Fibroblast of gingiva (primary cell): ENCODE results near the gene DMRTC1B.
"Not testable (repeated sequence)": the region's sequence is repeated elsewhere in the genome, so short reads cannot be mapped to it uniquely, and the experiment has no call there.

Source experiments
- DNase-seq: peaks from one replicate; pipeline ENCODE4 v3.0.0-alpha.2; 2011; ENCODE audit warnings: low read depth

The DMRTC1B gene, protein sequence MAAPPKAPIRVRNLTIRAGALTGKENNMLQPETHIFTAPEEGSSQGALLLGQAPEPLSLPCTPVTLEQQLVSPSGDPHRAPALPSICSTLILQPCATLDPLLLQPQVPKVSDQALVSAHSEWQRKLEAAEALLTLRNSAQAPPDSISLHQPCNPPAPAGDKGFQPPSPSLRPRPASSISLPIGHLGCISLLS

DNA sequence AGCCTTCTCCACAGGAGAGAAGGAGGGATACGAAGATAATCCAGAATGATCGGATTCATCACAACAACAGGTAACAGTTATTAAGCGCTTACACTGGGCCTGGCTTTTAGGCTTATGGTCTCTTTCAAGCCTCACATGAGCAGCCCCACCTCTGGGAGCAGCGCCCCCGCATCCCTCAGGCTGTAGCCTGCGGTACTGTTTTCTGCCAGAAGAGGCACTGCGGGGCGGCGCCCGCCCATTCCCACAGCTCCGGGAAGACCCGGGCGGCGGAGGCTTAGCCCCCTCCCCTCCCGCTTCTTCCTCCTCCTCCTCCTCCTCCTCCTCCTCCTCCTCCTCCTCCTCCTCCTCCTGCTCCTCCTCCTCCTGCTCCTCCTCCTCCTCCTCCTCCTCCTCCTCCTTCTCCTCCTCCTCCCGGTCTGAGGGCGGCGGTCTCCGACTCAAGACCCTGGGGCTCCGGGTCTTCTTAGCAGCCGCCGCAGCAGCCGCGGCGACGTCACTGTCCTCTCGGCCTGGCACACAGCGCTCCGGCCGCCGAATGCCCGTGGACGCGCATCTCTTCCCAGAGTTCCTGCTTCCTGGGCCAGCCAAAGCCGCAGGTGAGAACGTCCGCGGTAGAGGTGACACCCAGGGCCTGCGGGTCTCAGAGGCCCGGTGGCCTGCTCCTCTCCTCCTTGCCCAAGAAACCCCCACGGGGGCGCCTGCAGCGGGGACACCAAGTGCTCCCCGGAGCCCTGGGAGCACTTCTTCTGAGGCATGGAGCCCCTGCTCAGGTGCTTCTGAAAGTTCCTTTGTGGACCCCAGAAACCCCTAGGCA is at the start of gene DMRTC1B:
TSS of gene DMRTC1B (plus strand) at position 238 of the 814 bp plus-strand sequence. CDS start 68,246 bp downstream, outside the sequence.
- DNase-seq = not testable (repeated sequence)

DNA sequence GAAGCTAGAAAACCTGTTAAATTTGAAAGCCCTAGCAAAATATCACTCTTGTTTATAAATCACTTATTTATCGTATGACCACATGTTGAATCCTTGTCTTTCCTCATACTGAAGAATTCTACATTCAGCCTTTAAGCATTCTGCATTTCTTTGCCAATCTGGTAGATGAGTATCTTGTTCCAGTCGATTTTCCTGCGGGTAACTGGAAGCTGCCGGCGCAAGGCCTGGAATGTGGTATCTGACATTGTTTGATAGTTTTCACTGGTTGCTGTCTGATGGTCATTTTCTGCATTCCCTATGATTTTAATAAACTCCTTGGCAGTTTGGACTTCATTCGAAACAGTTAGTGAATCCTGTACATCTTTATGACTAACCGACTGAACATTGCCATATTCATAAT is 48.8 kb upstream of the DMRTC1B start:
- DNase-seq = no peak

DNA sequence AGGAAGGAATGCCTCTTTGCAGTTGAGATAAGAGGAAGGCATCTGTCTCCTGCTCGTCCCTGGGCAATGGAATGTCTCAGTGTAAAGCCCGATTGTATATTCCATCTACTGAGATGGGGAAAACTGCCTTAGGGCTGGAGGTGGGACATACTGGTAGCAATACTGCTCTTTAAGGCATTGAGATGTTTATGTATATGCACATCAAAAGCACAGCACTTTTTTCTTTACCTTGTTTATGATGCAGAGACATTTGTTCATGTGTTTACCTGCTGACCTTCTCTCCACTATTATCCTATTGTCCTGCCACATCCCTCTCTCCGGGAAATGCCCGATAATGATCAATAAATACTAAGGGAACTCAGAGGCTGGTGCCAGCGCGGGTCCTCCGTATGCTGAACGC is 43.1 kb upstream of the DMRTC1B start:
- not testable (repeated sequence) for DNase-seq

DNA sequence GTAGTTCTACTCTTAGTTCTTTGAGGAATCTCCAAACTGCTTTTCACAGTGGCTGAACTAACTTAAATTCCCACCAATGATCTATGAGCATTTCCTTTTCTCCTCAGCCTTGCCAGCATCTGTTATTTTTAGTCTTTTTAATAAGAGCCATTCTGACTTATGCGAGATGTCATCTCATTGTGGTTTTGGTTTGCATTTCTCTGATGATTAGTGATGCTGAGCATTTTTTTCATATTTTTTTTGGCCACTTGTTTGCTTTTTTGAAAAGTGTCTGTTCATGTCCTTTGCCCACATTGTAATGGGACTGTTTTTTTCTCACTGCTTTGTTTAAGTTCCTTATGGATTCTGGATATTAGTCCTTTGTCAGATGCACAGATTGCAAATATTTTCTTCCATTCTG is 41.1 kb upstream of the DMRTC1B start:
- peak; percentile 26 for DNase-seq

DNA sequence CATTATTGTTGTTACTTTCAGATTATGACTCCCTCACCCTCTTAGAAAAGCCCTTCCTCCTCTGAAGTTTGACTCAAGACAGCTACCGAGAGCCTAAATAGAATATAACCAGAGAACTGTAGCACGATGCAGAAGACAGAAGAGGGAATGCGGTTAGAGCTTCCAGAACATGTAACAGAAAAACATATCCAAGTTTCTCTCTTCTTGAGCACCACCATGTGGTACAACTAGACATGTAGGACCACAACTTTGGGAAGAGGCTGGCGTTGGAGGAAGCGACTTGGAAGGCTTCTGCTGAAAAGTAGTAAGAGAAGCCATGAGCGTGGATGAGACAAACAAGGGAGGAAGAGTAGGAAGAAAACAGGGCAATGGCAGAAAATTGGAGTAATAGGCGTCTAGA is 31.1 kb upstream of the DMRTC1B start:
- not testable (repeated sequence) for DNase-seq

DNA sequence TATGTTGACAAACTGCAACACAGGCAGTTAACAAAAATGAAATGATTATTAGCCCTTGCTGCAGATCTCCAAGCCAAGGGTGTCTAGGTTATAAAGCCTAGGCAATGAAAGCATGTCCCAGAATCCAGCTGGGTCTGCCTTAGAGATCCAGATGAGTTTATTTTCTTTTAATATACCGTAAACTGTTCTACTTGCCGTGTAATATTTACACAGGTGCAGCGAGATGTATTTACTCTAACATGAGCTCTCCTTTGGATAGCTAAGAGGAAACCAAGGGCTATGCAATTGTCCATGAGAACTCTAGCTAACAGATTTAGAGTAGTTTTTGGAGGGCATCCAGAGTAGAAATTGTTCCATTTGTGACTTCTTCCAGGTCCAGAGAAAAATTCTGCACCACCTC is 28.1 kb upstream of the DMRTC1B start:
- DNase-seq = not testable (repeated sequence)

DNA sequence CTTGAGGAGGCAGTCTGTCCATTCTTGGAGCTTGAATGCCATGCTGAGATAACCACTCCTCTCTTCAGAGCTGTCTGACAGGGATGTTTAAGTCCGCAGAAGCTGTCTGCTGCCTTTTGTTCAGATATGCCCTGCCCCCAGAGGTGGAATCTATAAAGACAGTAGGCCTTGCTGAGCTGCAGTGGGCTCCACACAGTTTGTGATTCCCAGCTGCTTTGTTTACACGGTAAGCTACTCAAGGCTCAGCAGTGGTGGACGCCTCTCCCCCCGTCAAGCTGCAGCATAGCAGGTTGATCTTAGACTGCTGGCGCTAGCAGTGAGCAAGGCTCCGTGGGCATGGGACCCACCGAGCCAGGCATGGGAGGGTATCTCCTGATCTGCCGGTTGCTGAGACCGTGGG is 16.2 kb upstream of the DMRTC1B start:
- not testable (repeated sequence) for DNase-seq

DNA sequence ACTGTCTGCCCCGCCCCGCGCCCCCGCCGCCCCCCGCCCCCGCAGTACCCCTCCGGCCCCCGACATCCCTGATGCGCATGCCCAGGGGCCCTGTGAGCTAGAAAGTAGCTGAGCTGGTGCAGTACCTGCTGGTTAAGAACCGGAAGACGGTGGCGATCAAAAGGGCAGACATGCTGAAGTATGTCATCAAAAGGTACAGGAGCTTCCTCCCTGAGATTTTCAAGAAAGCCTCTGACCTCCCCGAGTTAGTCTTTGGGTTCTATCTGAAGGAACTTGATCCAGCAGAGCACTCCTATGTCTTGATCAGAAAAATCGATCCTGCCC is 739 bp downstream of the DMRTC1B start:
- DNase-seq = not testable (repeated sequence)

DNA sequence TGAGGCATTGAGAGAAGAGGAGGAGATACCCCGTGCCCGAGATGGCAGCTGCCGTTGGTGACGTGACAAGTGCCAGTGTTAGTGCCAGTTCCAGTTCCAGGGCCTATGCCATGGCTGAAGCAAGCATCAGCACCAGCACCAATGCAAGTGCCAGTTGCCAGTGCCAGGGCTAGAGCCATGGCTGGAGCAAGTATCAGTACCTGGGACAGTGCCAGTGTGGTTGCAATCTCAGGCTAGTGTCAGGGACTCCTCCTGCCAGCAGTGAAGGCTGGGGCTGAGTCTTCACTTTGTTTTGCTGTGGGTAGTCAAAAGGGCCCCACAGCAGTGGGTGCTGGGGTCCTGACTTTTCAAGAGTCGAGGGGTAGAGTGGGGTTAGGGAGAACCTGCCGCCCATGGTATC is 1.5 kb downstream of the DMRTC1B start:
- DNase-seq = not testable (repeated sequence)

DNA sequence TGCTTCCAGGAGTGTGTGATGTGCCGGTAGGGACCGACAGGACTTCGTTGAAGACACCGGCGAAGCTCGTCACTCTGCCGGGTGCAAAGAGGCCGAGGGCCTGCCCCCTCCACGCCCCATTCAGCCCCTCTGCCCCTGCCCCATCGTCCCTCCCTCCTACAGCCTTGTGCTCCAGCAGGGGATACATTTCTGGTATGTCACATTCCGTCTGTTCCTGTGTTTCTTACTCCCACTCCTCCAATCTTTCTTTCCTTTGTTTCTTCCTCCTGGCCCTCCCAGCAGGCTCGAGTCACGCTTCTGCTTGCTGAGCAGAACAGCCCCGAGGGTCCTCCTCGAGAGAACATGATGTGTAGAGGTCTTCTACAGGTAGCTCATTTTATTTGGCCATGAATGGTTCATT is 5.9 kb downstream of the DMRTC1B start, which contains the start of gene FAM236B:
TSS of gene FAM236B (minus strand) at position 101 of the 400 bp plus-strand sequence. CDS start at position 1, 100 bp downstream.
- not testable (repeated sequence) for DNase-seq

DNA sequence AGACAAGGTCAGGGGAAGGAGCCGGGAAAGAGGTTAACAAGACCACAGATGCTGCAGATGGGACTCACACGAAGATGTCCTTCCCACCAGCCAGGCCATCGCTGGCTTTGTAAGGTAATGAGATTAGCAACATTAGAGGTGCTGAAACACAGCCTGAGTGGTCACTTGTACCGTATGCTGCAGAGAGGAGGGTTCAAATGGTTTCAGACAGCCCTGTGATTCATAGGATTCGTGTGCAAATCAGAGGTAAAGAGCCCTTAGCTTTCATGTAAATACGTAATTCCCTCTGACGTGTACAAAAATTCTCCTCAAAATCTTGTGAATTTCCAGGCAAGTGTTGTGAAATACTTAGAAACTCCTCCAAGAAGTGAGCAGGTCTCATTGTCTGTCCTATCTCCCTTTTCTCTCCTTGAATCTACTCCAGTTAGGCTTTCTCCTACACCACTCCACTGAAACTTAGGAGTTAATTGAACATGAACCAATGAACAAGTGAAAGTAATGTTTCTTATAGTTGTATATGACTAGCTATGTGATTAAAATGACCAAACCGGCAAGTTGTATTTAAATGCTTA is 6.8 kb downstream of the DMRTC1B start:
- DNase-seq = not testable (repeated sequence)

DNA sequence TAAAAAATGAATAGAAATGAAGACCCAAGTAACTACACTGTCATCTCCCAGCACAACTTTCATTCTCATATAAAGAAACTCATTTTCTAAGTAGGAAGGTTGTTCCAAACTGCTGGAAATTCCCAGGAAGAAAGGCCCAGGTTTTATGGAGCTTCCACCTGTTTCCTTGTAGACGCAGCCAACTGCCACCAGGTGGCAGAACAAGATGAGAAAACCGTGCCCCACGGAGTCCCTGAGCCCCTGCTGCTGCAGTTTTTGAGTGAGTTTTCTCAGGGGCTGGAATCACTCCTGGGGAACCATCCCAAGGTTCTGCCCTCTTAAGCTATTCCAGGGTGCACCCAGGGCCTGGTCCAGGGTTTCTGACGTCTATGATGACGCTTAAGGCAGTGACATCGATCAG is 7.3 kb downstream of the DMRTC1B start:
- DNase-seq = not testable (repeated sequence)

DNA sequence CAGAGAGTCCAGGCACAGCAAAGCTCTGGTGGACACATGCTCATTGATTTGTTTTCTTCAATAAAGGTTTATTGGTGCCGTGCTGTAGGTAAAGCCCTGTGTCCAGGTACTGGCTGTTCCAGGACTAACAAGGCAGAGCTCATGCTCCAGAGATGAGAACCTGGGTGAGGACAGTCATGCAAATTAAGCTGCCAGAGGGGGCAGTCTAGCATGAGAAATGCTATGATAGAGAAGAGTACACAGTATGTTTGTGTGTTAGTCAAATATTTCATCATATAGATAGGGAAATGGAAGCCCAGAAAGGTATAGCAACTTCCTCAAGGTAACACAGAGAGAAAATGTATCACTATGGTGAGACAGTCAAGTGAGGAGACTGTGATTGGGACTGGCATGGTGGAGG is 11.5 kb downstream of the DMRTC1B start:
- DNase-seq = not testable (repeated sequence)

DNA sequence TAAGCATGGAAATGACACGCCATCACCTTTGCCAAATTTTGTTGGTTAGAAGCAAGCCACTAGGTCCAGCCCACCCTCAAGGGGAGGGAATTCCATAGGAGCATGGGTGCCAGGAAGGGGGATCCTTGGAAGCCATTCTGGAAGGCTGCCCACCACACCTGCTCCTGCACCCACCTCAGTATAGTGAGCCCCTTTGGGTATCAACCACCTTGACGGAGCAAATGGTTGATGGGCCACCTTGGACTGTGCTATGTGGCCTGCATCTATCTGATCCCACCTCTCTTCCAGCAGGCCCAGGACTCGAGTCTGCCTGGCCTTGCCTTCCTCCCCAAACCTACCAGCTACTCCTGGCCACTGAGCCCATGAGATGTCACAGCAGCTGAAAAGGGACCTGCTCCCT is 13.7 kb downstream of the DMRTC1B start:
- not testable (repeated sequence) for DNase-seq

DNA sequence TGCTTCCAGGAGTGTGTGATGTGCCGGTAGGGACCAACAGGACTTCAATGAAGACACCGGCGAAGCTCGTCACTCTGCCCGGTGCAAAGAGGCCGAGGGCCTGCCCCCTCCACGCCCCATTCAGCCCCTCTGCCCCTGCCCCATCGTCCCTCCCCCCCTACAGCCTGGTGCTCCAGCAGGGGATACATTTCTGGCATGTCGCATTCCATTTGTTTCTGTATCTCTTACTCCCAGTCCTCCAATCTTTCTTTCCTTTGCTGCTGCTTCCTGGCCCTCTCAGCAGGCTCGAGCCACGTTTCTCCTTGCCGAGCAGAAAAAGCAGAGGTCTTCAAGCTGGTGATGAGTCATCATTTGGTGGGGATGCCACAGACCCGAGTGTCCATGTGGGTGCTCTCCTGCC is 31.4 kb downstream of the DMRTC1B start, which contains the start of gene FAM236D:
TSS of gene FAM236D (minus strand) at position 101 of the 400 bp plus-strand sequence. CDS start at position 1, 100 bp downstream.
- DNase-seq = not testable (repeated sequence)

DNA sequence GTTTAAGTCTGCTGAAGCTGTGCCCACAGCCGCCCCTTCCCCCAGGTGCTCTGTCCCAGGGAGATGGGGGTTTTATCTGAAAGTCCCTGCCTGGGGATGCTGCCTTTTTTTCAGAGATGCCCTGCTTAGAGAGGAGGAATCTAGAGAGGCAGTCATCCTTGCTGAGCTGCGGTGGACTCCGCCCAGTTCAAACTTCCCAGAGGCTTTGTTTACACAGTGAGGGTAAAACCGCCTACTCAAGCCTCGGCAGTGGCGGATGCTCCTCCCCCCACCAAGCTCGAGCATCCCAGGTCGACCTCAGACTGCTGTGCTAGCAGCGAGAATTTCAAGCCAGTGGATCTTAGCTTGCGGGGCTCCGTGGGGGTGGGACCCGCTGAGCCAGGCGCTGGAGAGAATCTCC is 54.0 kb downstream of the DMRTC1B start:
- DNase-seq = not testable (repeated sequence)

DNA sequence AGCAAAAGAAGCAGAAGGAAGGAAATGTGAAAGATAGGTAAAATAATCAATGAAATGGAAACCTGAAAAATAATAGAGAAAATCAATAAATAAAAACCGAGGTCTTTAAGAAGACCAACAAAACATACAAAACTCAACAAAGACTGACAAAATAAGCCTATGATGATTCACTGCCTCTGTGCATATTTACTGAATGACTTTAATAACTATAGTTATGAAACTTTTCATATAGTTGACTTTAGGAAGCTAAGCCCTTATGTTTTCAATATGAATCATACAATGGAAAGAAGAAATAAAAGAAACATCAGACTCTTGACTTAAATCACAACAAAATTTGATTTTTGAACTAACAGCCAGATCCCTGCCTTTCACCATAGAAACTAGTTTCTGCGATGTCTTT is 60.8 kb downstream of the DMRTC1B start:
- not testable (repeated sequence) for DNase-seq

DNA sequence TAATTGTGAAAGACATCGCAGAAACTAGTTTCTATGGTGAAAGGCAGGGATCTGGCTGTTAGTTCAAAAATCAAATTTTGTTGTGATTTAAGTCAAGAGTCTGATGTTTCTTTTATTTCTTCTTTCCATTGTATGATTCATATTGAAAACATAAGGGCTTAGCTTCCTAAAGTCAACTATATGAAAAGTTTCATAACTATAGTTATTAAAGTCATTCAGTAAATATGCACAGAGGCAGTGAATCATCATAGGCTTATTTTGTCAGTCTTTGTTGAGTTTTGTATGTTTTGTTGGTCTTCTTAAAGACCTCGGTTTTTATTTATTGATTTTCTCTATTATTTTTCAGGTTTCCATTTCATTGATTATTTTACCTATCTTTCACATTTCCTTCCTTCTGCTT is 106.2 kb downstream of the DMRTC1B start:
- DNase-seq = not testable (repeated sequence)

DNA sequence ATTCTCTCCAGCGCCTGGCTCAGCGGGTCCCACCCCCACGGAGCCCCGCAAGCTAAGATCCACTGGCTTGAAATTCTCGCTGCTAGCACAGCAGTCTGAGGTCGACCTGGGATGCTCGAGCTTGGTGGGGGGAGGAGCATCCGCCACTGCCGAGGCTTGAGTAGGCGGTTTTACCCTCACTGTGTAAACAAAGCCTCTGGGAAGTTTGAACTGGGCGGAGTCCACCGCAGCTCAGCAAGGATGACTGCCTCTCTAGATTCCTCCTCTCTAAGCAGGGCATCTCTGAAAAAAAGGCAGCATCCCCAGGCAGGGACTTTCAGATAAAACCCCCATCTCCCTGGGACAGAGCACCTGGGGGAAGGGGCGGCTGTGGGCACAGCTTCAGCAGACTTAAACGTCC is 113.0 kb downstream of the DMRTC1B start:
- DNase-seq = not testable (repeated sequence)
